ENCODE measurements around the gene TAF11L2.
"Not testable (repeated sequence)": the region's sequence is repeated elsewhere in the genome, so short reads cannot be mapped to it uniquely, and the experiment has no call there.

Gene TAF11L2

DNA sequence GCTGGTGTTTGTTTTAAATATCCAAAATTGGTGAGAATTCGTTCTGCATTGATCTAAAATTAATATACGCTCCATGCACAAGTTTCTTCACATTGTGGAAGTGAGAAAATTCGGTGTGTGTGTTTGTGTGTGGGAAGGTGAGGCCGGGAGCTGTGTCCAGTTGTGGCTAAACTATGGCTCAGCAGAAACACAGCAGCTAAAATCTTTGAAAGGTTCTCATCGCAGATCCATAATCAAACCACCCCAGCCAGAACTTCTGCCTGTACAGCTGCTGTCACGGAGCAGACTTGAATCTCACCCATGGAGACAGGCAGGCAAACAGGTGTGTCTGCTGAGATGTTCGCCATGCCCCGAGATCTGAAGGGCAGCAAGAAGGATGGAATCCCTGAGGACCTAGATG, at the start of gene TAF11L2:
TSS of gene TAF11L2 (plus strand) at position 301 of the 400 bp plus-strand sequence.
- not testable (repeated sequence) for DNase-seq (ENCODE audit: low read depth)

DNA sequence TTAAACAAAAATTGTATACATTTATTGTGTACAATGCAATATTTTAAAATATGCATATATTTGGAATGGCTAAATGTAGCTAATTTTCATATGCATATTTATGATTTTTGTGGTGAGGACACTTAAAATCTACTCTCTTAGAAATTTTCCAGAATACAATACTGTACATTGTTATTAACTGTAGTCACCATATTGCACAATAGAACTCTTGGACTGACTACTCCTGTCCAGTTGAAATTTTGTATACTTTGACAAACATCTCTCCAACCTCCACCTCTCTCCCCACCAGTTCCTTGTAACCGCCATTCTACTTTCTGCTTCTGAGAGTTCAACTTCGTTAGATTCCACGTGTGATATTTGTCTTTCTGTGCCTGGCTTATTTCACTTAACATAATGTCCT, 49.2 kb upstream of the TAF11L2 start:
- DNase-seq (ENCODE audit: low read depth) = no peak

DNA sequence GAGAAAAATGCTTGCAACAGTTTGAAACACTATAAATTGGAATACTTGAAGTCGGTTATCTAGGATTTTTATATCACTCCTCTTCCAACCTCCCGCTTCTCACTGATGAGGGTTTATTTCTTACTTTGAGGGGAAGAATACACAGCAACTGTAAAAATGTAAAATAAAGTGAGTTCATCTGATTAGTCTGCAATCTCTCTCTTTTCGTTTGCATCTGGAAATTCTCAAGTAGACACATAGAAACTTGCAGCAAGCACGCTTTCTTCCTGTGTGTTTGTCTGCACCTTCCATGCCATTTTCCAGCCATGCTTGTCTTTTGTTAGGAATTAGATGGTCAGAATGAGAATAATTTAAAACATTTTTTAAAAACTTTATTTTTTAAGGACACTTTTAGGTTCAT, 45.1 kb upstream of the TAF11L2 start:
- no peak for DNase-seq (ENCODE audit: low read depth)

DNA sequence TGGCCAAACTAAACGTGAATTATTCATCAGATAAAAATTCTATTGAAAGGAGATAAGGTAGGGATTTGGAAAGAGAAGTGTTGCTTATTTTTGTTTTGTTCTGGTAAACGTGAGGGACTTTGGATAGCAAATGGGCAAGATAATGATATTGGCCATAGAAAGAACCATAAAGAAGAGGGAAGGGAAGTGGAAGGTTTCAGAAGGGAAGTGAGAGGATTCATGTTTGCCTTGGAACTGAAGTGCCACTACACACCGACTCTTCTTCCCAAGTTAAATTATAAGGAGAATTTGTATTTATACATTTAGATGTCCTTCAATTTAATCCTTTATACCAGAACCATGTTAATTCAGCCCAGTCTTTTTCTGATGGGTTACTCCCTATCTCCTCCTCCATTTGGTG, 42.1 kb upstream of the TAF11L2 start:
- DNase-seq (ENCODE audit: low read depth) = no peak

DNA sequence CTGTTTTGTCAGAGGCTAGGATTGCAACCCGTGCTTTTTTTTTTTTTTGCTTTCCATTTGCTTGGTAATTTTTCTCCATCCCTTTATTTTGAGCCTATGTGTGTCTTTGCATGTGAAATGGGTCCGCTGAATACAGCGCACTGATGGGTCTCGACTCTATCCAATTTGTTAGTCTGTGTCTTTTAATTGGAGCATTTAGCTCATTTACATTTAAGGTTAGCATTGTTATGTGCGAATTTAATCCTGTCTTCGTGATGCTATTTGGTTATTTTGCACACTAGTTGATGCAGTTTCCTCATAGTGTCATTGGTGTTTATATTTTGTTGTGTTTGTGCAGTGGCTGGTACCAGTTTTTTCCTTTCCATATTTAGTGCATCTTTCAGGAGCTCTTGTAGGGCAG, 36.2 kb upstream of the TAF11L2 start:
- DNase-seq (ENCODE audit: low read depth) = no peak

DNA sequence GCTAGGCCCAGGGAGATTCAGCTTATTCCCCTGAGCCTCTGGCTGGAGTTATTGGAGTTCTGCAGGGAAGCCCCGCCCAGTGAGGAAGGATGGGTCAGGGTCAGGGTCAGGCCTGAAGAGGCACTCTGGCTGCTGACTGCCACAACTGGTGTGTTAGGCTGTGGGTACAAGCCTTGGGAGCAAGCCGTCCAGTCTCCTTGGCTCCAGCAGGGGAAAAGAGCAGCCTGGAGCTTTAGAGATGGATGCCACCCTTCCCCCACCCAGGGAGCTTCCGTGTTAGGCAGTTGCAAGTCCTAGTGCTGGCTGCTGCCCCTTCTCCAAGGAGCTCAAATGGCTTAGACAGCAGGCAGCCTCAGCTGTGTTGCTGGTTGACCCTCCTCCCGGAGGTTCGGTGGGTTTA, 34.4 kb upstream of the TAF11L2 start:
- no peak for DNase-seq (ENCODE audit: low read depth)

DNA sequence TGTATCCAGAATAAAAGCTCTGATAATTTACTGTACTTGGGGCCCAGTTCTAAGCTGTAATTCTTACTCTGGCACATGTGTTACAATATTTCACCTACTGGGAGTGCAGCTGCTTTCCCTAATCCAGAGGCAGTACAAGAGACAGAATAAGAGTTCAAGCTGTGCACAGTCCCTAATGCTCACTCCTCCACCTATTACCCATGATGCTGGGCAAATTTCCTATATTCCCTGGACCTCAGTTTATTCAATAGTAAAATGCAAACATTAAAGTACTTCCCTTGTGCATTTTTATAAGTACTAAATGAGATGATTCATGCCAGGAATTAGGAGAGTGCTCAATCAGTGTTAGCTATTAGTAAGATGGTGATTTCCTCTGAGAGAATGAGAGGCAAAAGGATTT, 28.0 kb upstream of the TAF11L2 start:
- DNase-seq (ENCODE audit: low read depth) = no peak

DNA sequence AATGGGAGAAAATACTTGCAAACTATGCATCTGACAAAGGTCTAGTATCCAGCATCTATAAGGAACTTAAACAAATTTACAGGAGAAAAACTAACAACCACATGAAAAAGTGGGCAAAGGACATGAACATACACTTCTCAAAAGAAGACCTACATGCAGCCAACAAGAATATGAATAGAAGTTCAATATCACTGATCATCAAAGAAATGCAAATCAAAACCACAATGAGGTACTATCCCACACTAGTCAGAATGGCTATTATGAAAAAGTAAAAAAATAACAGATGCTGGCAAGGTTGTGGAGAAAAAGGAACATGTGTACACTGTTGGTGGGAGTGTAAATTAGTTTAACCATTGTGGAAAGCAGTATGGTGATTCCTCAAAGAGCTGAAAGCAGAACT, 23.0 kb upstream of the TAF11L2 start:
- DNase-seq (ENCODE audit: low read depth) = not testable (repeated sequence)

DNA sequence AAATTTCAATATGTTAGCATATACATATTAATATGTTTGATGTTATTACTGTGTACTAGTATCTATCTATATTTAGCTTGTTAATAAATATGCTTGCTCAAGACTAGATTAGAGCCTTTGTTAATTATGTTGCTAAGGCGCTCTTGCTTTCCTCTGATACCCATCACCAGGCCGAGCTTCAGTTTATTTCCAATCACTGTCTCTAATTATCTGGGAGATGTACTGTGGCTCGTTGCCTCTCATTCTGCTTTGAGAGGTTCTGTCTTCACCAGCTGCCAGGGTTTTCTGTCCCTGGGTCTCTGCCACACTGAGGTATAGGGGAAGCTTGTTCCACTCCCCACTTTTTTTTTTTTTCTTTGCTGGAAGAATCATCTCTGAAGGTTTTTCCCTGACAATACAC, 21.0 kb upstream of the TAF11L2 start:
- no peak for DNase-seq (ENCODE audit: low read depth)

DNA sequence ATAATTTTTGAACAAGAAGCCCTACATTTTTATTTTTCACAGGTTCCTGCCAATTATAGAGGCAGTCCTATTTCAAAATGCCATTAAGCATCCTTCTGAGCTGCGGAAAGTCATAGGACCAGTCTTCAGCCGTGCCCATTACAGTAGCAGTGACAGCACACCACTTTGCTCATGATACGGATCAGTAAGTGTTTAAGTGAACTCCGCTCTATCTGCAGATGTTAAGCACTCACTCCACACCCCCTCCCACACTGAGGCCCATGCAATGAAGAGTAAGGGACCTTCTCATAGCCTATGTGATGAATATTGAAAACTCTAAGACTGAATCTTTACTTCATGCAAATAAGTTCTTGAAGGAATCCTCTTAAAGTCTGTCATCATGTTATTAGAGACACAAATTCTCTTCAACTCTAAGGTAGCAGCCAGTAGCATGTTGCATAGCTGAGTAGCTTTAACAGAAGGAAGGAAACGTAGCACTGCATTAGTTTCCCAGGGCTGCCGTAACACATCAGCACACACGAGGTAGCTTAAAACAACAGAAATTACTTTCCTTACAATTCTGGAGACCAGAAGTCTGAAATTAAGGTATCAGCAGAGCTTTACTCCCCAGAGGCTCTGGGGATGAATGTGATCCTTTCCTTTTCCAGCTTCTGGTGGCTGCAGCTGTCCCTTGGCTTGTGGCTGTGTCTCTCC, 20.3 kb upstream of the TAF11L2 start:
- no peak for DNase-seq (ENCODE audit: low read depth)

DNA sequence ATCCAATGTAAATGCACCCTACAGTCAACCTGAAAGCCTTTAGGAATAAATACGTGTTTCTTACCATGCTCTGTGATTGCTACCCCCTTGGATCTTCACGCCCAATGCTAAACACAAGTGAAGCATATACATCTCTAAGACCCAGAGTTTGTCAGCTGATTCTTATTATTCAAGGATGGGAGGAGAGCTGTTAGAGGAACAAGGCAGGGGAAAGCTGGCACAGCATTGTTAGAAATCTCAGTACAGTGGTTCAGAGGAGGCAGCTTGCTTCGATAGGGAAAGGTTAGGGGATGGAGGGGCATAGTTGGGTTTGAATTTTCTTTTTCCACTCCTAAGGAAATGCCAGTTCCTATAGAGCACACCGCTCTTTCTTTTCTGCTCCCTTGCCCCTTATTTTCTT, 16.7 kb upstream of the TAF11L2 start:
- DNase-seq (ENCODE audit: low read depth) = no peak

DNA sequence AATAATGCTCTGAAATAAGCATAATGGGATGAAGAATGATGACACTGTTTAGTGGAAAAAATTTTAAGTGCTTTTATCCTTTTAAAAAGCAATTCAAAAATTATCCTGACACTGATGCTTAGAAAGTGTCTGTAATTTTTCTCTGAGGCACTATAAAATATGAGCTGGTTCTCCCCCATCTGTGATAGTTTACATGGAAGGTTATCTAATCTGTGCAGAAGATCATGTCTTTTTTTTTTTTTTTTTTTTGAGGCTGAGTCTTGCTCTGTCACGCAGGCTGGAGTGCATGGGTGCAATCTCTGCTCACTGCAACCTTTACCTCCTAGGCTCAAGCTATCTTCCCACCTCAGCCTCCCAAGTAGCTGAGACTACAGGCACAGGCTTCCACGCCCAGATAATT, 15.2 kb upstream of the TAF11L2 start:
- no peak for DNase-seq (ENCODE audit: low read depth)

DNA sequence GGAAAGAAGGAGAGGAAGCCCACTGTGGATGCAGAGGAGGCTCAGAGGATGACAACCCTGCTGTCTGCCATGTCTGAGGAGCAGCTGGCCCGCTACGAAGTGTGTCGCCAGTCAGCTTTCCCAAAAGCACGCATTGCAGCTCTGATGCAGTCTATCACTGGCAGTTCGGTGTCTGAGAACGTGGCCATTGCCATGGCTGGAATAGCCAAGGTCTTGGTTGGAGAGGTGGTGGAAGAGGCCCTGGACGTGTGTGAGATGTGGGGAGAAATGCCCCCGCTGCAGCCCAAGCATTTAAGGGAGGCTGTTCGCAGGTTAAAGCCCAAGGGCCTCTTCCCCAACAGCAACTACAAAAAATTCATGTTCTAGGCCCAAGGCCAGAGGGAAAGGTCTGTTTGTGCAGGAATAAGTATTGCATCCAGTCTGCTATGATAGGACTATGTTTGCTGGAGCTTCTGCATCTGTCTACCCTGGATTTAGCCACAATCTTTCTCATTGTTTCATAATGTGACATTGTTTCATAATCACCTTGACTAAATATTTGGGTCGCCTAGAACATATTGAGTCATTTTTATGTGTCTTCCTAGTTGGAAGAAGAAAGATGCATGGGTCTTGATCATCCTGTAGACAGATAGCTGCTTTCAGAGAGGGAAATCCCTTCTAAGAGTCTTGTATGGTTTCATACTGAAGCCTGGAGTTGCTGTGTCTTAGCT, 11.4 kb upstream of the TAF11L2 start:
- not testable (repeated sequence) for DNase-seq (ENCODE audit: low read depth)

DNA sequence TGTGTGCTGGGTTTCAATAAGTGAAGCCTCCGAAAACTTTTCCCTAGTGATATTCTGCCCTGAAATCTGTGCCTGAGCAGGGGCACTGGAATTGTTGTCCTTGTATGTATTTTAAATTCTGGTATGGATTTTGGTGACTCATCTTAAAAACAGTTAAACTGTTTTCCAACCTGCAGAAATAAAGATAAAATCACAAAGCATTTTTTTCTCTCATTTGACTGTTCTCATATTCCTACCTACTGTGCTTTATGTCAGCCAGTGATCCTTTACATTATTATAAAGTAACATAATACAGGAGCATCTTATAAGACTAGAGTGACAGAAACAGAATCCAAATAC, 10.9 kb upstream of the TAF11L2 start:
- DNase-seq (ENCODE audit: low read depth) = no peak

DNA sequence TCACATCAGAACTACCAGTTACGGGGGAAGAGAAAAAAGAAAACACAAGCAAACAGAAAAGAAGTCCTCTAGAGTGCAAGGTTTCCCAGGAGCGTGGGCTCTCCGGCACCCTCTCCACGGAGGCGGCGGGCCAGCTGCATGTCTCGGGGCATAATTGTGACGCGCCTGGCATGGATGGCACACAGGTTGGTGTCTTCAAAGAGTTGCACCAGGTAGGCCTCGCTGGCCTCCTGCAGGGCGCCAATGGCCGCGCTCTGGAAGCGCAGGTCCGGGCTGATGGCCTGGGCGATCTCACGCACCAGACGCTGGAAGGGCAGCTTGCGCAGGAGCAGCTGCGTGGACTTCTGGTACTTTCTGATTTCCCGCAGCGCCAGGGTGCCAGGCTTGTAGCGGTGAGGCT, 6.8 kb upstream of the TAF11L2 start:
- DNase-seq (ENCODE audit: low read depth) = not testable (repeated sequence)

DNA sequence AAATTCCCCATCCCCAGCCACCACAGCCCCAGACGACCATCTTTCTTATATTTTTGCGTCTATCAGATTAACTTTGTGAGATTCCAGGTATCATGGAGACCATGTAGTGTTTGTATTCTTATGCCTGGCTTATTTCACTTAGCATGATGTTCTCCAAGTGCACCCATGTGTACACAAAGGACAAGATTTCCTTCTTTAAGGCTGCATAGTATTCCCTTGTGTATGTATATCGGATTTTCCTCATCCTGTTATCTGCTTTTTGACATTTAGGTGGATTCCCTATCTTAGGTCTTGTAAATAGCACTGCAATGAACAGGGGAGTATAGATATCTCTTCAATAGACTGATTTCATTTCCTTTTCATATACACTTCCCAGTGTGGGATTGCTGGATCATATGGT, 5.3 kb upstream of the TAF11L2 start:
- DNase-seq (ENCODE audit: low read depth) = no peak

DNA sequence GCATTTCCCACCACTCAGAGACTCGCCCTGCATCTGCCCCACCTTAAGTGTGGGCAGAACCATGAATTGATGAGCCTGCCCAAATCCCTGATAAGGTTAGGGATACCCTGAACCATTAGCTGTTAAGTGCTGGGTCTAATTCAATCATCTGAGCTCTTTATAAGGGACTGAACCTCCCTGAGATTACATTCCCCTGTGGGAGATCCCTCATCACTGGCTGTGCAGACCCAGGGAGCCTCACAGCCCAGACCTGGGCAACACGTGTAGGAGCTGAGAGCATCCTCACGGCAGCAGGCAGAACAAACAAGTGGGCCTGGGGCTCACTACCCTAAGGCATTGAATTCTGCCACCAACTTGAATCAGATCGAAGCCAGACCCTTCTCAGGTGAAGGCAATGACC, 585 bp upstream of the TAF11L2 start:
- DNase-seq (ENCODE audit: low read depth) = no peak

DNA sequence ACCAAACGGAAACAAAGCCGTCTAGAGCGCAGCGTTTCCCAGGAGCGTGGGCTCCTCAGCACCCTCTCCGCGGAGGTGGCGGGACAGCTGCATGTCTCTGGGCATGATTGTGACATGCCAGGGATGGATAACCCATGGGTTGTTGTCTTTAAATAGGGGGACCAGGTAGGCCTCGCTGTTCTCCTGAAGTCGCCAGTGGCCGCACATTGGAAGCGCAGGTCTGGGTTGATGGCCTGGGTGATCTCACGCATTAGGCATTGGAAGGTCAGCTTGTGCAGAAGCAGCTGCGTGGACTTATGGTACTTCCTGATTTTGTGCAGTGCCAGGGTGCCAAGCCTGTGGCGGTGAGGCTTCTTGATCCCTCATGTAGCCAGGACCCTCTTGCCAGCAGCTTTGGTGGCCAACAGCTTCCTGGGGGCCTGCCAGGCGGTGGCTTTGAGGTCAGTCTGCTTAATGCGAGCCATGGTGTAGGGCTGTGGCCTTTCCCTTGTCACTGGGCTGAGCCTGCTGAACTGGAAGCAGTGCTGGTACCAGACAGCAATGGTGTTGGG, 13.8 kb downstream of the TAF11L2 start:
- no peak for DNase-seq (ENCODE audit: low read depth)

DNA sequence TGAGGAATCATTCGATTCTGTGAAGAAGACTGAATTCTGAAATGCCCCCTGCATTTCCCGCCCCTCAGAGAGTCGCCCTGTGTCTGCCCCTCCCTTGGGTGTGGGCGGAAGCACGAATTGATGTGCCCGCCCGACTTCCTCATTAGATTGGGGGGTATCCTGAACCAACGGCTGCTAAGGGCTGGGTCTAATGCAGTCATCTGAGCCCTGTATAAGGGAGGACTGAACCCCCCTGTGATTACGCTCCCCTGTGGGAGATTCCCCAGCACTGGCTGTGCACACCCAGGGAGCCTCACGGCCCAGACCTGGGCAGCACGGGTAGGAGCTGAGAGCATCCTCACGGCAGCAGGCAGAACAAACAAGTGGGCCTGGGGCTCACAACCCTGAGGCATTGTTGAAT, 19.5 kb downstream of the TAF11L2 start:
- not testable (repeated sequence) for DNase-seq (ENCODE audit: low read depth)

DNA sequence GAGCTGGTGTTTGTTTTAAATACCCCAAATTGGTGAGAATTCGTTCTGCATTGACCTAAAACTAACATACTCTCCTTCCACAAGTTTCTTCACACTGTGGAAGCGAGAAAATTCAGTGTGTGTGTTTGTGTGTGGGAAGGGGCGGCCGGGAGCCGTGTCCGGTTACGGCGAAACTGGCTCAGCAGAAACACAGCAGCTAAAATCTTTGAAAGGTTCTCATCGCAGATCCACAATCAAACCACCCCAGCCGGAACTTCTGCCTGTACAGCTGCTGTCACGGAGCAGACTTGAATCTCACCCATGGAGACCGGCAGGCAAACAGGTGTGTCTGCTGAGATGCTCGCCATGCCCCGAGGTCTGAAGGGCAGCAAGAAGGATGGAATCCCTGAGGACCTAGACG, 20.0 kb downstream of the TAF11L2 start, which contains the start of gene TAF11L3:
TSS of gene TAF11L3 (plus strand) at position 301 of the 400 bp plus-strand sequence.
- DNase-seq (ENCODE audit: low read depth) = not testable (repeated sequence)

DNA sequence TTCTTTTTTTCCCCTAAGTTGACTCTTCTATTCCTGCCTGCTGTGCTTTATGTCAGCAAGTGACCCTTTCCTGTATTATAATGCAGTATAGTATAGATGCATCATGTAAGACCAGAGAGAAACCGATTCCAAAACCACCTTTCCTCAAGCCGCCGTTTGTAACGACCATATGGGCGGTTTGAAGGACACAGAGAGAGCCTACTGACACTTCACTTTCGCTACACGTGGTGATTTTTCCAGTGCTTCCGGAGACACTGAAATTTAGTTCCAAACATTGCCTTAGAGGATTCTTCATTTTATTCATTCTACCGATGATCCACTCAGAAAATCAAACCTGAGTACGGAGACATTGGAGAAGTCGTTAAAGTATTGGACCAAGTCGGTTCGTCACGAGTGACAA, 21.5 kb downstream of the TAF11L2 start:
- DNase-seq (ENCODE audit: low read depth) = not testable (repeated sequence)

DNA sequence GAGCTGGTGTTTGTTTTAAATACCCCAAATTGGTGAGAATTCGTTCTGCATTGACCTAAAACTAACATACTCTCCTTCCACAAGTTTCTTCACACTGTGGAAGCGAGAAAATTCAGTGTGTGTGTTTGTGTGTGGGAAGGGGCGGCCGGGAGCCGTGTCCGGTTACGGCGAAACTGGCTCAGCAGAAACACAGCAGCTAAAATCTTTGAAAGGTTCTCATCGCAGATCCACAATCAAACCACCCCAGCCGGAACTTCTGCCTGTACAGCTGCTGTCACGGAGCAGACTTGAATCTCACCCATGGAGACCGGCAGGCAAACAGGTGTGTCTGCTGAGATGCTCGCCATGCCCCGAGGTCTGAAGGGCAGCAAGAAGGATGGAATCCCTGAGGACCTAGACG, 23.5 kb downstream of the TAF11L2 start, which contains the start of gene TAF11L4:
TSS of gene TAF11L4 (plus strand) at position 301 of the 400 bp plus-strand sequence.
- not testable (repeated sequence) for DNase-seq (ENCODE audit: low read depth)

DNA sequence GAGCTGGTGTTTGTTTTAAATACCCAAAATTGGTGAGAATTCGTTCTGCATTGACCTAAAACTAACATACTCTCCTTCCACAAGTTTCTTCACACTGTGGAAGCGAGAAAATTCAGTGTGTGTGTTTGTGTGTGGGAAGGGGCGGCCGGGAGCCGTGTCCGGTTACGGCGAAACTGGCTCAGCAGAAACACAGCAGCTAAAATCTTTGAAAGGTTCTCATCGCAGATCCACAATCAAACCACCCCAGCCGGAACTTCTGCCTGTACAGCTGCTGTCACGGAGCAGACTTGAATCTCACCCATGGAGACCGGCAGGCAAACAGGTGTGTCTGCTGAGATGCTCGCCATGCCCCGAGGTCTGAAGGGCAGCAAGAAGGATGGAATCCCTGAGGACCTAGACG, 26.9 kb downstream of the TAF11L2 start, which contains the start of gene TAF11L5:
TSS of gene TAF11L5 (plus strand) at position 301 of the 400 bp plus-strand sequence.
- not testable (repeated sequence) for DNase-seq (ENCODE audit: low read depth)
